ENCODE results near the gene PTEN.
A peak's percentile ranks its signal among the peaks of the same experiment; 100 is the strongest.

The PTEN gene

DNA sequence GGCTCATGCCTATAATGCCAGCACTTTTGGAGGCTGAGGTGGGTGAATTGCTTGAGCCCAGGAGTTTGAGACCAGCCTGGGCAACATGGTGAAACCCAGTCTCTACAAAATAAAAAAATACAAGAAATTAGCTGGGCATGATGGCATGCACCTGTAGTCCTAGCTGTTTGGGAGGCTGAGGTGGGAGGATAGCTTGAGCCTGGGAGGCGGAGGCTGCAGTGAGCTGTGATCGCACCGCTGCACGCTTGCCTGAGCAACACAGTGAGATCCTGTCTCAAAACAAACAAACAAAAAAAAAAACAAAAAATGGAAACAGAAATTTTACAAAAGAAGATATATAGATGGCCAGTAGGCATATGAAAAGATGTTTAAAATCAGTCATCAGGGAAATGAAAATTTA is 57.1 kb downstream of the PTEN start:
- Histone ChIP-seq H3K14ac (ENCODE audit: low read length) (no peak overlapping the region), H3K9me3 (ENCODE audit: insufficient read depth, low read depth, low read length) (no peaks in the 10 kb centered on the region), H3K23ac (ENCODE audit: low read length) (no peak overlapping the region), H3K9ac (ENCODE audit: low read length) (no peak overlapping the region), H3K36me3 (ENCODE audit: control insufficient read depth in 1 of 2, insufficient read depth in 2 of 2, low read length in 2 of 2) (peaks cover under 1 to 2% of the 10 kb centered on the region in 2 experiments), H3K18ac (ENCODE audit: low read length) (no peak overlapping the region), H2AK5ac (ENCODE audit: low read length) (no peak overlapping the region), H2BK120ac (ENCODE audit: insufficient read depth, low read length, poor library complexity) (no peak overlapping the region), H3K79me2 (ENCODE audit: control insufficient read depth, insufficient read depth, low read length, poor library complexity) (peaks cover 2% of the 10 kb centered on the region), H2BK12ac (ENCODE audit: low read length) (no peak overlapping the region), H2AFZ (ENCODE audit: insufficient read depth, low read length, poor library complexity) (no peak overlapping the region), H3K27ac (ENCODE audit: low read depth, low read length) (no peak overlapping the region), H3K4ac (ENCODE audit: low read depth, low read length) (no peak overlapping the region), H4K12ac (ENCODE audit: low read depth, low read length) (no peak overlapping the region), H3K79me1 (ENCODE audit: low read length) (no peaks in the 10 kb centered on the region), H4K91ac (ENCODE audit: low read depth, low read length) (no peak overlapping the region), H4K8ac (ENCODE audit: low read depth, low read length) (no peak overlapping the region), H3K4me1 (ENCODE audit: control insufficient read depth in 1 of 2, insufficient read depth in 2 of 2, low read length in 2 of 2) (peaks cover 0 to 3% of the 10 kb centered on the region in 2 experiments), H2BK5ac (ENCODE audit: low read depth, low read length, poor library complexity) (no peak overlapping the region), H3K27me3 (ENCODE audit: insufficient read depth, low read length) (no peaks in the 10 kb centered on the region), H3K4me2 (ENCODE audit: low read length) (no peak overlapping the region), H3K4me3 (ENCODE audit: low read depth, low read length) (no peak overlapping the region)
- DNase-seq, result no peak
- no CpG with 5 or more reads among the region's 4 CpGs for WGBS (ENCODE audit: extremely low coverage, insufficient coverage, insufficient read length)

DNA sequence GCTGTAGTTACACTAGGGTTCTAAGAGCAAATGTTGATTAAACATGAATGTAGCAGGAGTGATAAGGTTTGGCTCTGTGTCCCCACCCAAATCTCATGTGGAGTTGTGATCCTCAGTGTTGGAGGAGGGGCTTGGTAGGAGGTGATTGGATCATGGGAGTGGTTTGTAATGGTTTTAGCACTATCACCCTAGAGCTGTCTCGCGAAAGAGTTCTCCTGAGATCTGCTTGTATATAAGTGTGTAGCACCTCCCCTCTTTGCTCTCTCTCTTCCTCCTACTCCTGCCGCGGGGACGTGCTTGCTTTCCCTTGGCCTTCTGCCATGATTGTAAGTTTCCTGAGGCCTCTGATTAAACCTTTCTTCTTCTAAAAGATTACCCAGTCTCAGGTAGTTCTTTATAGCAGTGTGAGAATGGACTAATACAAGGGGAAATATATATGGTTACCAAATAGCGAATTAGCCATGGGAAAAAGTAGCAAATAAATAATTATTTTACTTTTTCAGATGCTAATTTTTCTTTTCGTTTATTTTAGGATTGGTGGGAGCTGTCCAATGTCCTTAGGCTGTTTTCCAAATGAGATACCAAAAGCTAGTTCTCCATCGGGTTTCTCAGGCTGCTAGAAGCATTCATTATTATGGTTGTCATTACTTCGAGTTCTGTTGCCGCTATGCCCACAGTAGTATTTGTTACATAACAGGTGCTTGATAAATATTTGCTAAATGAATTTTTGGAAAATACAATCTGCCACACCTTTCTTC is 58.7 kb downstream of the PTEN start:
- no peaks in the 10 kb centered on the region for H3K4me1 ChIP-seq (ENCODE audit: control insufficient read depth in 1 of 2, insufficient read depth in 2 of 2, low read length in 2 of 2)
- no peaks in the 10 kb centered on the region for H3K9me3 ChIP-seq (ENCODE audit: insufficient read depth, low read depth, low read length)
- no peak overlapping the region for H4K91ac ChIP-seq (ENCODE audit: low read depth, low read length)
- no peak overlapping the region for H2AFZ ChIP-seq (ENCODE audit: insufficient read depth, low read length, poor library complexity)
- H3K4me3 ChIP-seq (ENCODE audit: low read depth, low read length), result no peak overlapping the region
- DNase-seq, result no peak
- H4K12ac ChIP-seq (ENCODE audit: low read depth, low read length), result no peak overlapping the region
- no peak overlapping the region for H3K14ac ChIP-seq (ENCODE audit: low read length)
- H3K9ac ChIP-seq (ENCODE audit: low read length), result peak overlapping the region; percentile 61
- H3K18ac ChIP-seq (ENCODE audit: low read length), result peak overlapping the region; percentile 6
- no peaks in the 10 kb centered on the region for H3K36me3 ChIP-seq (ENCODE audit: control insufficient read depth in 1 of 2, insufficient read depth in 2 of 2, low read length in 2 of 2)
- no peaks in the 10 kb centered on the region for H3K27me3 ChIP-seq (ENCODE audit: insufficient read depth, low read length)
- WGBS (ENCODE audit: extremely low coverage, insufficient coverage, insufficient read length), result no CpG with 5 or more reads among the region's 10 CpGs
- no peaks in the 10 kb centered on the region for H3K79me1 ChIP-seq (ENCODE audit: low read length)
- no peak overlapping the region for H2BK5ac ChIP-seq (ENCODE audit: low read depth, low read length, poor library complexity)
- H2BK120ac ChIP-seq (ENCODE audit: insufficient read depth, low read length, poor library complexity), result no peak overlapping the region
- no peak overlapping the region for H4K8ac ChIP-seq (ENCODE audit: low read depth, low read length)
- no peak overlapping the region for H2AK5ac ChIP-seq (ENCODE audit: low read length)
- no peak overlapping the region for H3K23ac ChIP-seq (ENCODE audit: low read length)
- H3K27ac ChIP-seq (ENCODE audit: low read depth, low read length), result no peak overlapping the region
- no peaks in the 10 kb centered on the region for H3K79me2 ChIP-seq (ENCODE audit: control insufficient read depth, insufficient read depth, low read length, poor library complexity)
- H2BK12ac ChIP-seq (ENCODE audit: low read length), result no peak overlapping the region
- no peak overlapping the region for H3K4ac ChIP-seq (ENCODE audit: low read depth, low read length)
- H3K4me2 ChIP-seq (ENCODE audit: low read length), result no peak overlapping the region

GRCh38 chr10:87923233-87923632 is 59.8 kb downstream of the PTEN start:
- WGBS (ENCODE audit: extremely low coverage, insufficient coverage, insufficient read length), result no CpG with 5 or more reads among the region's 4 CpGs

GRCh38 chr10:87925570-87925969 is 62.1 kb downstream of the PTEN start:
- H3K4ac ChIP-seq (ENCODE audit: low read depth, low read length), result no peak overlapping the region
- WGBS (ENCODE audit: extremely low coverage, insufficient coverage, insufficient read length), result no CpG with 5 or more reads among the region's 2 CpGs
- no peak overlapping the region for H2AK5ac ChIP-seq (ENCODE audit: low read length)
- H3K4me3 ChIP-seq (ENCODE audit: low read depth, low read length), result no peak overlapping the region
- no peak overlapping the region for H2BK5ac ChIP-seq (ENCODE audit: low read depth, low read length, poor library complexity)
- no peaks in the 10 kb centered on the region for H3K9me3 ChIP-seq (ENCODE audit: insufficient read depth, low read depth, low read length)
- no peaks in the 10 kb centered on the region for H3K27me3 ChIP-seq (ENCODE audit: insufficient read depth, low read length)
- no peak overlapping the region for H2AFZ ChIP-seq (ENCODE audit: insufficient read depth, low read length, poor library complexity)
- H3K18ac ChIP-seq (ENCODE audit: low read length), result no peak overlapping the region
- H3K36me3 ChIP-seq (ENCODE audit: control insufficient read depth in 1 of 2, insufficient read depth in 2 of 2, low read length in 2 of 2), result no peaks in the 10 kb centered on the region
- H3K79me2 ChIP-seq (ENCODE audit: control insufficient read depth, insufficient read depth, low read length, poor library complexity), result no peaks in the 10 kb centered on the region
- H3K23ac ChIP-seq (ENCODE audit: low read length), result no peak overlapping the region
- H3K27ac ChIP-seq (ENCODE audit: low read depth, low read length), result no peak overlapping the region
- no peak overlapping the region for H4K8ac ChIP-seq (ENCODE audit: low read depth, low read length)
- no peak overlapping the region for H3K9ac ChIP-seq (ENCODE audit: low read length)
- no peak overlapping the region for H4K91ac ChIP-seq (ENCODE audit: low read depth, low read length)
- H2BK12ac ChIP-seq (ENCODE audit: low read length), result no peak overlapping the region
- no peak overlapping the region for H2BK120ac ChIP-seq (ENCODE audit: insufficient read depth, low read length, poor library complexity)
- H3K14ac ChIP-seq (ENCODE audit: low read length), result no peak overlapping the region
- H3K4me2 ChIP-seq (ENCODE audit: low read length), result no peak overlapping the region
- no peak overlapping the region for H4K12ac ChIP-seq (ENCODE audit: low read depth, low read length)
- H3K79me1 ChIP-seq (ENCODE audit: low read length), result no peaks in the 10 kb centered on the region
- DNase-seq, result no peak
- no peaks in the 10 kb centered on the region for H3K4me1 ChIP-seq (ENCODE audit: control insufficient read depth in 1 of 2, insufficient read depth in 2 of 2, low read length in 2 of 2)

More at GRCh38 chr10:87923233-87923632, 59.8 kb downstream of the PTEN start:
- no peaks in the 10 kb centered on the region for H3K79me2 ChIP-seq (ENCODE audit: control insufficient read depth, insufficient read depth, low read length, poor library complexity)
- H2AFZ ChIP-seq (ENCODE audit: insufficient read depth, low read length, poor library complexity), result no peak overlapping the region
- H3K27me3 ChIP-seq (ENCODE audit: insufficient read depth, low read length), result no peaks in the 10 kb centered on the region
- no peak overlapping the region for H3K18ac ChIP-seq (ENCODE audit: low read length)
- no peak overlapping the region for H2BK120ac ChIP-seq (ENCODE audit: insufficient read depth, low read length, poor library complexity)
- no peak overlapping the region for H3K14ac ChIP-seq (ENCODE audit: low read length)
- H4K91ac ChIP-seq (ENCODE audit: low read depth, low read length), result no peak overlapping the region
- no peak overlapping the region for H3K23ac ChIP-seq (ENCODE audit: low read length)
- H3K27ac ChIP-seq (ENCODE audit: low read depth, low read length), result no peak overlapping the region
- no peaks in the 10 kb centered on the region for H3K9me3 ChIP-seq (ENCODE audit: insufficient read depth, low read depth, low read length)
- no peak overlapping the region for H2BK12ac ChIP-seq (ENCODE audit: low read length)
- H3K4me1 ChIP-seq (ENCODE audit: control insufficient read depth in 1 of 2, insufficient read depth in 2 of 2, low read length in 2 of 2), result no peaks in the 10 kb centered on the region
- no peak overlapping the region for H2BK5ac ChIP-seq (ENCODE audit: low read depth, low read length, poor library complexity)
- no peaks in the 10 kb centered on the region for H3K36me3 ChIP-seq (ENCODE audit: control insufficient read depth in 1 of 2, insufficient read depth in 2 of 2, low read length in 2 of 2)
- H3K9ac ChIP-seq (ENCODE audit: low read length), result no peak overlapping the region
- DNase-seq, result no peak
- no peak overlapping the region for H2AK5ac ChIP-seq (ENCODE audit: low read length)
- H3K4ac ChIP-seq (ENCODE audit: low read depth, low read length), result no peak overlapping the region
- no peak overlapping the region for H4K8ac ChIP-seq (ENCODE audit: low read depth, low read length)
- H4K12ac ChIP-seq (ENCODE audit: low read depth, low read length), result no peak overlapping the region
- H3K79me1 ChIP-seq (ENCODE audit: low read length), result no peaks in the 10 kb centered on the region
- no peak overlapping the region for H3K4me2 ChIP-seq (ENCODE audit: low read length)
- H3K4me3 ChIP-seq (ENCODE audit: low read depth, low read length), result no peak overlapping the region

Data from trophoblast cell (in vitro differentiated cells and primary cell).